BJ (cell line): ENCODE data around the gene AGTRAP. TPM values are rescaled to one million over a fixed set of nuclear protein-coding genes. Genes with fewer than 3 reads are reported as not detected.

Experiments
- CTCF ChIA-PET: fragments of 350-600 bp; formaldehyde crosslinking; extraction: SDS; loops from one replicate; lab custom pipeline; 2021; ENCODE audit warnings: antibody characterized with exemption, inconsistent platforms; lab: Yijun Ruan, JAX
- POLR2A ChIA-PET: fragments of 300-600 bp; sonication (Branson Sonifier 250); formaldehyde crosslinking; extraction: SDS; loops from one replicate; lab custom pipeline; 2021; ENCODE audit warnings: antibody characterized with exemption; lab: Charles Lee
- DNase-seq: peaks from one replicate; pipeline ENCODE4 v3.0.0-alpha.2; 2011; ENCODE audit warnings: low read depth
- H3K27me3 ChIP-seq: 2 replicates; pipeline ENCODE4 v1.6.0; 2011; ENCODE audit warnings: low read length; ENCODE audit not compliant: control insufficient read depth, insufficient read depth
- H3K36me3 ChIP-seq: 2 replicates; pipeline ENCODE4 v1.5.1; 2011; ENCODE audit warnings: low read length; ENCODE audit not compliant: control insufficient read depth, insufficient read depth
- H3K4me3 ChIP-seq: 2 replicates; pipeline ENCODE4 v1.5.1; 2011; ENCODE audit warnings: low read depth, mild to moderate bottlenecking, control low read depth, low read length
- CTCF ChIP-seq: IDR thresholded peaks from 2 replicates; pipeline ENCODE4 v1.5.1; 2011; ENCODE audit warnings: low read depth, mild to moderate bottlenecking, control low read depth, inconsistent platforms, low read length, moderate library complexity; ENCODE audit not compliant: insufficient read depth
- polyA plus RNA-seq: library from polyadenylated mRNA; depleted of rRNA; stranded (reverse); fragments of >200 nt; gene quantifications from 2 replicates; pipeline ENCODE4 v1.2.3, GENCODE V29; 2011

AGTRAP gene
- polyA plus RNA-seq, 1 experiment = 64.5 TPM

- ChIA-PET CTCF (interaction anchor here (1.5 kb wide), 1 partner anchor 9 kb away, joined by 3 read pairs; no protein-coding TSS in a partner anchor), POLR2A (no interaction called here)
- H3K4me3 ChIP-seq = no peak overlapping the region
- DNase-seq = no peak
- H3K27me3 ChIP-seq = peaks cover 8% of the 10 kb centered on the region
- TF ChIP-seq CTCF = no peak
- H3K36me3 ChIP-seq = no peaks in the 10 kb centered on the region
These were observed 25.3 kb downstream of the AGTRAP start for GRCh38 chr1:11761285-11761684.

GRCh38 chr1:11761988-11762406 lies 26.1 kb downstream of the AGTRAP start, which contains the start of gene C1orf167:
TSS of gene C1orf167 (plus strand) at chr1:11762193. CDS start at chr1:11764401, 2,208 bp downstream.
- CTCF ChIA-PET = interaction anchor here (1.3 to 1.5 kb wide), 2 partner anchors 8 to 10 kb away, joined by 3 to 4 read pairs; no protein-coding TSS in a partner anchor
- H3K27me3 ChIP-seq = peaks cover 5% of the 10 kb centered on the region
- no peaks in the 10 kb centered on the region for H3K36me3 ChIP-seq
- no peak for TF ChIP-seq CTCF
- no peak within 1 kb of the TSS for H3K4me3 ChIP-seq
- POLR2A ChIA-PET = no interaction called here
- no peak for DNase-seq

- ChIA-PET POLR2A (no interaction called here), CTCF (interaction anchor here (1.0 kb wide), 1 partner anchor 11 kb away, joined by 3 read pairs; no protein-coding TSS in a partner anchor)
- no peak for DNase-seq
These were observed 28.2 kb downstream of the AGTRAP start for GRCh38 chr1:11764115-11764514.

GRCh38 chr1:11764519-11764918 lies 28.6 kb downstream of the AGTRAP start:
- no peak overlapping the region for H3K4me3 ChIP-seq
- CTCF ChIA-PET = interaction anchor here (1.5 kb wide), 1 partner anchor 8 kb away, joined by 4 read pairs; no protein-coding TSS in a partner anchor
- POLR2A ChIA-PET = no interaction called here
- peaks cover 10% of the 10 kb centered on the region for H3K27me3 ChIP-seq
- no peak for TF ChIP-seq CTCF
- no peaks in the 10 kb centered on the region for H3K36me3 ChIP-seq
- no peak for DNase-seq

More at GRCh38 chr1:11764115-11764514, 28.2 kb downstream of the AGTRAP start:
- Histone ChIP-seq H3K36me3 (no peaks in the 10 kb centered on the region), H3K27me3 (peaks cover 10% of the 10 kb centered on the region), H3K4me3 (no peak overlapping the region)
- TF ChIP-seq CTCF = no peak

- CTCF ChIA-PET = interaction anchor here (1.5 kb wide), 1 partner anchor 10 kb away, joined by 4 read pairs; no protein-coding TSS in a partner anchor
- TF ChIP-seq CTCF = no peak
- peaks cover 10% of the 10 kb centered on the region for H3K27me3 ChIP-seq
- H3K36me3 ChIP-seq = no peaks in the 10 kb centered on the region
- no peak overlapping the region for H3K4me3 ChIP-seq
- POLR2A ChIA-PET = no interaction called here
- DNase-seq = no peak
These were observed 29.9 kb downstream of the AGTRAP start for GRCh38 chr1:11765661-11766428.
